ENCODE measurements around the gene TTLL8. TPM values are rescaled to one million over a fixed set of nuclear protein-coding genes. Genes with fewer than 3 reads are reported as not detected.

TTLL8 gene
- total RNA-seq, 6 experiments from 2014 or later: not detected

DNA sequence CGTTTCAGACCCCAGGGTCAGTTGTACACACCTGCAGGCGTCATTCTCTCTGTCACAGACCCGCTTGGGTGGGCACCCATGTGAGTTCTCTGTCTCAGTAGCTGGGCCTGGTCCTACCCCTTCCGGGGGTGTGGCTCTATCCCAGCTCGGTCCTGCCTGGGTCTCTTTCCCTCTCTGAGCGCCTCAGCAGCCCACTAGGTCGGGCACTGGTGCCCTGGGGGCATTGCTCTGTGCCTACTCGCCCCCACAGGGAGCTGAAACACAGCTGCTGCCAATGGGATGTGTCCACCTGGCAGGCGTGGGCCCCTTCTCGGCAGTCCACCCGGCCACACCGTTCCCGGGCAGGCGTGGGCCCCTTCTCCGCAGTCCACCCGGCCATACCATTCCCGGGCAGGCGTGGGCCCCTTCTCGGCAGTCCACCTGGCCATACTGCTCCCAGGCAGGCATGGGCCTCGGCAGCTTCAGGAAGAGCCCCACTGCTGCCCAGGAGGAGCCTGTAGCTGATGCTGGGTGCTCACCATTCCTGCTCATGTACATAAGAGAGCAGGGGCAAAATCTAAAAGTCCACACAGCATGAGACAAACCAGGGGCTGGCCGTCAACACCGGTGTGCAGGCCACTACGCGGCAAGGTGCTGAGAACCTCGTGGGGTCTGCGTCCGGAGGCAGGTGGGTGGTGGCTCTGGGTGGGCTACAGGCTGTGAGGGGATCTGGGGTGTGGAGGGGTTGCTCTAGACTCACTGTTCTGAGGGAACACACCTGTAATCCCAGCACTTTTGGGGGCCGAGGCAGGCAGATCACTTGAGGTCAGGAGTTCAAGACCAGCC is 14.8 kb upstream of the TTLL8 start:
- intact Hi-C loops (cut with DNase I): no loop called here
- H3K27me3 ChIP-seq: no peaks in the 10 kb centered on the region
- H3K36me3 ChIP-seq: no peaks in the 10 kb centered on the region
- no peak overlapping the region for H3K4me3 ChIP-seq
- TF ChIP-seq CTCF (IDR thresholded peaks at IDR 0.05): no peak
- no peak for TF ChIP-seq POLR2A (IDR thresholded peaks at IDR 0.05)
- H3K9me3 ChIP-seq: no peaks in the 10 kb centered on the region
- H3K4me1 ChIP-seq: no peaks in the 10 kb centered on the region
- 74% methylated on average over 6 of the region's 28 CpGs for WGBS (ENCODE audit: insufficient coverage, low coverage, low lambda C conversion rate, missing lambda C conversion rate)
- ATAC-seq (no peak), DNase-seq (no peak)
- H3K27ac ChIP-seq: no peak overlapping the region

DNA sequence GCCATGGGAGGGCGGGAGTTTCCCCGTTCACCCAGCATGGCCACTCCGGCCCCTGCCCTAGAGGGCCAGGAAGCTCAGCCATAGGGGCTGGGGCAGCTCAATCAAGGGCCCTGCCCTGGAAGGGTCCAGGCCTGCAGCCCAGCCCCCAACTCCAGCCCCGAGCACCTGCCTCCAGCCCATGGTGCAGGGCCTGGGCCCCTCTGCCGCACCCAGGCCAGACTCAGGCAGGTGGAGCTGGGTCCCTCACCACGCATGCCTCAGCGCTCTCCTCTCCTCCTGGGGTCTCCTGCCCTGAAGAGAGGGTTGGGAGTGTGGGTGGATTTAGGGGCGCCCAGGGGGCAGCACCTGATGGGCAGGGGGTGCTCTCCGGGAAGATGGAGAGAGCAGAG is 14.1 kb upstream of the TTLL8 start:
- peak in 1 of 4 donors; percentile 13 for ATAC-seq
- Histone ChIP-seq H3K9me3 (no peaks in the 10 kb centered on the region), H3K36me3 (no peaks in the 10 kb centered on the region), H3K4me3 (no peak overlapping the region), H3K27ac (no peak overlapping the region), H3K27me3 (no peaks in the 10 kb centered on the region), H3K4me1 (no peaks in the 10 kb centered on the region)
- WGBS (ENCODE audit: insufficient coverage, low coverage, low lambda C conversion rate, missing lambda C conversion rate): no CpG with 5 or more reads among the region's 9 CpGs
- intact Hi-C loops (cut with DNase I): no loop called here
- TF ChIP-seq POLR2A (IDR thresholded peaks at IDR 0.05): no peak
- TF ChIP-seq CTCF (IDR thresholded peaks at IDR 0.05): no peak
- no peak for DNase-seq

- intact Hi-C loops (cut with DNase I): no loop called here
- TF ChIP-seq POLR2A (IDR thresholded peaks at IDR 0.05): no peak
- no peak for TF ChIP-seq CTCF (IDR thresholded peaks at IDR 0.05)
- no peak for DNase-seq
- H3K36me3 ChIP-seq: no peaks in the 10 kb centered on the region
- no peaks in the 10 kb centered on the region for H3K4me1 ChIP-seq
- H3K9me3 ChIP-seq: no peaks in the 10 kb centered on the region
- no peak overlapping the region for H3K27ac ChIP-seq
- 83% methylated on average over 3 of the region's 14 CpGs for WGBS (ENCODE audit: insufficient coverage, low coverage, low lambda C conversion rate, missing lambda C conversion rate)
- ATAC-seq: peak in 1 of 4 donors; percentile 8
- H3K4me3 ChIP-seq: no peak overlapping the region
- H3K27me3 ChIP-seq: no peaks in the 10 kb centered on the region
These were observed 13.5 kb upstream of the TTLL8 start for GRCh38 chr22:50071432-50072166.

GRCh38 chr22:50070366-50070765 is 12.3 kb upstream of the TTLL8 start:
- DNase-seq: no peak
- no peaks in the 10 kb centered on the region for H3K36me3 ChIP-seq
- TF ChIP-seq POLR2A (IDR thresholded peaks at IDR 0.05) (no peak), CTCF (IDR thresholded peaks at IDR 0.05) (no peak)
- 75% methylated on average over 2 of the region's 8 CpGs for WGBS (ENCODE audit: insufficient coverage, low coverage, low lambda C conversion rate, missing lambda C conversion rate)
- H3K27me3 ChIP-seq: no peaks in the 10 kb centered on the region
- no peaks in the 10 kb centered on the region for H3K9me3 ChIP-seq
- H3K4me1 ChIP-seq: no peaks in the 10 kb centered on the region
- H3K27ac ChIP-seq: no peak overlapping the region
- no peak for ATAC-seq
- H3K4me3 ChIP-seq: no peak overlapping the region
- intact Hi-C loops (cut with DNase I): no loop called here
